ENCODE measurements around the gene TXNDC11. TPM values are rescaled to one million over a fixed set of nuclear protein-coding genes. Genes with fewer than 3 reads are reported as not detected.

Gene TXNDC11
- total RNA-seq (2013; cell fraction: nucleolus; rRNA removed), result 97.8 and 99.6 TPM in 2 replicates
- total RNA-seq (2014; rRNA removed) (54.4 and 59.1 TPM in 2 replicates), total RNA-seq (2014; rRNA removed; fragmentation: Illumina TruSeq; extraction: Trizol) (33.3 and 43.1 TPM in 2 replicates), total RNA-seq (2021) (45.8 and 51.8 TPM in 2 replicates), polyA plus RNA-seq (2011; rRNA removed) (71.0 and 86.7 TPM in 2 replicates), polyA plus RNA-seq (2014; fragmentation: Illumina TruSeq; extraction: Trizol) (40.7 and 49.9 TPM in 2 replicates), polyA plus RNA-seq (2014; fragmentation: Nextera tagmentation; extraction: Ambion mirVana) (1 to 10 TPM; 1.7 to 7.3 TPM), polyA plus RNA-seq (2014; rRNA removed) (57.0 and 59.9 TPM in 2 replicates), polyA plus RNA-seq (2016; fragmentation: Nextera tagmentation; extraction: Ambion mirVana) (10 to 100 TPM; 69.8 to 70.7 TPM), polyA minus RNA-seq (2011; rRNA and poly(A)+ RNA removed) (79.2 and 95.3 TPM in 2 replicates), Bru-seq, nascent RNA (percentile 97 among the genes with signal in this experiment), BruChase-seq, experiment 1, labeled RNA remaining after a 6-hour chase (percentile 91 among the genes with signal in this experiment), BruChase-seq, experiment 2, labeled RNA remaining after a 2-hour chase (percentile 90 among the genes with signal in this experiment)
- polyA plus RNA-seq (2011; ENCODE audit: low read depth), result 38.0 TPM
- polyA plus RNA-seq (2011; cell fraction: cytosol; rRNA removed), result 96.3 and 103 TPM in 2 replicates
- polyA plus RNA-seq (2011; cell fraction: nucleus; rRNA removed), result 86.4 and 91.4 TPM in 2 replicates
- polyA plus RNA-seq (2012), result 48.2 and 55.5 TPM in 2 replicates
- 28.7 and 34.5 TPM in 2 replicates for polyA minus RNA-seq (2011; cell fraction: cytosol; rRNA and poly(A)+ RNA removed)
- polyA minus RNA-seq (2011; cell fraction: nucleus; rRNA and poly(A)+ RNA removed), result 27.4 and 50.4 TPM in 2 replicates
- long read RNA-seq, experiment 1, transcript TXNDC11-201 (12 exons, 3,140 nt), result major isoform, 15 of 27 reads
- long read RNA-seq, experiment 1, partial matches to known transcripts, result 7 of 27 reads
- long read RNA-seq, experiment 1, other reads (novel, unspliced or antisense), result 5 of 27 reads
- long read RNA-seq, experiment 2, partial matches to known transcripts, result 4 of 4 reads
- long read RNA-seq, experiment 2, other reads (novel, unspliced or antisense), result 0 of 4 reads

- Histone ChIP-seq H3K9me3 (replicated peaks; ENCODE audit: control insufficient read depth, insufficient read depth, low read length) (no peaks in the 10 kb centered on the region), H3K27me3 (replicated peaks in 1 of 2; ENCODE audit: control insufficient read depth in 2 of 2, insufficient read depth in 2 of 2, low read length in 1 of 2) (no peaks in the 10 kb centered on the region), H3K36me3 (ENCODE audit: control insufficient read depth in 2 of 2, insufficient read depth in 2 of 2, low read length in 1 of 2) (no peaks in the 10 kb centered on the region; a peak in 1 of 4 replicates), H4K20me1 (ENCODE audit: control insufficient read depth, insufficient read depth) (no peaks in the 10 kb centered on the region; the same call in 1 of the 2 replicates), H3K4me3 (peak within 1 kb of the TSS; percentile 83), H2AFZ (ENCODE audit: control insufficient read depth, low read depth, low read length) (peak within 1 kb of the TSS; percentile 57), H3K4me2 (ENCODE audit: control insufficient read depth, insufficient read depth) (peak within 1 kb of the TSS; percentile 93), H3K4me1 (ENCODE audit: control insufficient read depth, insufficient read depth, low read length) (peaks cover 13% of the 10 kb centered on the region), H3K9ac (ENCODE audit: control insufficient read depth, insufficient read depth, low read length) (peak within 1 kb of the TSS; percentile 95), H3K27ac (ENCODE audit: control insufficient read depth, insufficient read depth) (peak within 1 kb of the TSS; percentile 75), H3K79me2 (ENCODE audit: control insufficient read depth, insufficient read depth, low read length) (peaks cover 58% of the 10 kb centered on the region)
- peak; percentile 86 for FAIRE-seq
- ChIA-PET CTCF (interaction anchor here (0.5 to 5.3 kb wide), 19 partner anchors 9 to 384 kb away, joined by 3 to 42 read pairs (median 5); partner anchors contain the start of gene ZC3H7A), POLR2A (interaction anchor here (0.6 to 9.2 kb wide), 28 partner anchors 8 to 222 kb away, joined by 3 to 164 read pairs (median 4); partner anchors contain the start of genes GSPT1, TNFRSF17 and ZC3H7A), RAD21 (ENCODE audit: unreplicated experiment) (interaction anchor here (0.5 to 3.8 kb wide), 21 partner anchors 9 to 675 kb away, joined by 3 to 53 read pairs (median 5); partner anchors contain the start of gene ZC3H7A), SMC1A (ENCODE audit: uncharacterized antibody, unreplicated experiment) (interaction anchor here (0.8 to 9.4 kb wide), 14 partner anchors 7 to 160 kb away, joined by 3 to 124 read pairs (median 6); partner anchors contain the start of genes RSL1D1 and ZC3H7A)
- peak; percentile 93 for DNase-seq (ENCODE audit: low read depth, low spot score)
- in situ Hi-C loops (cut with MboI), result no loop called here
- no TSS peak for BruUV-seq (replicated peaks)
- WGBS (ENCODE audit: insufficient coverage, insufficient replicate concordance, low lambda C conversion rate, missing lambda C conversion rate), result under 1% methylated on average over 92 of the region's 96 CpGs
- peak; percentile 88 for ATAC-seq
- intact Hi-C loops (cut with micrococcal nuclease; ENCODE audit: unreplicated experiment), result loop anchor here (2.0 to 5.0 kb wide), 2 partner anchors 40 to 54 kb away; partner anchors contain the start of gene ZC3H7A
- TF ChIP-seq CBX3 (IDR thresholded peaks at IDR 0.05; ENCODE audit: borderline replicate concordance, low read depth) (no peak), EZH2 (IDR thresholded peaks at IDR 0.05; ENCODE audit: borderline replicate concordance, control insufficient read depth, low read depth, low read length) (no peak), PKNOX1 (IDR thresholded peaks at IDR 0.05) (no peak), REST (IDR thresholded peaks at IDR 0.05; ENCODE audit: low read depth, low read length) (no peak), CREB1 (IDR thresholded peaks at IDR 0.05; ENCODE audit: low read depth) (peak; percentile 90), CHD1 (IDR thresholded peaks at IDR 0.05; ENCODE audit: low read depth, low read length) (no peak), IKZF2 (IDR thresholded peaks at IDR 0.05) (peak; percentile 89 to 90), SUZ12 (IDR thresholded peaks at IDR 0.05; ENCODE audit: unreplicated experiment) (no peak), ESRRA (IDR thresholded peaks at IDR 0.05; ENCODE audit: low read length) (no peak), HSF1 (IDR thresholded peaks at IDR 0.05; ENCODE audit: low read depth, low read length) (no peak), SMAD1 (IDR thresholded peaks at IDR 0.05; ENCODE audit: low read depth, partially characterized antibody) (no peak), RCOR1 (conservative IDR thresholded peaks at IDR 0.05; ENCODE audit: low read depth, low read length) (no peak)
Observed at GRCh38 chr16:11742536-11743307, at the start of gene TXNDC11. Gene TXNDC11, minus strand, starts transcription at chr16:11742857. Its CDS starts 127 bp downstream, at chr16:11742730.
